Skeletal muscle tissue (tissue), 4 donors: Measurements from ENCODE around the gene C19orf44. TPM values are rescaled to one million over a fixed set of nuclear protein-coding genes. Genes with fewer than 3 reads are reported as not detected.
"Not testable (repeated sequence)": the region's sequence is repeated elsewhere in the genome, so short reads cannot be mapped to it uniquely, and the experiment has no call there.

ENCODE experiments used
- H3K27ac ChIP-seq: one replicate; pipeline ENCODE4 v1.7.0; 2013; ENCODE audit warnings: mild to moderate bottlenecking, low read depth, low read length, inconsistent platforms
- H3K27me3 ChIP-seq, 3 donors: one replicate each; pipeline ENCODE4 v1.7.0; 2013; ENCODE audit warnings: low read length in 3 of 3; ENCODE audit not compliant: control insufficient read depth in 3 of 3, insufficient read depth in 3 of 3
- H3K36me3 ChIP-seq, 3 donors: one replicate each; pipeline ENCODE4 v1.7.0; 2013; ENCODE audit warnings: low read length in 3 of 3; ENCODE audit not compliant: control insufficient read depth in 3 of 3, insufficient read depth in 3 of 3
- H3K4me1 ChIP-seq, 3 donors: one replicate each; pipeline ENCODE4 v1.7.0; 2013; ENCODE audit warnings: low read length in 3 of 3, mild to moderate bottlenecking in 3 of 3; ENCODE audit not compliant: control insufficient read depth in 3 of 3, insufficient read depth in 3 of 3
- H3K4me3 ChIP-seq, 3 donors: one replicate each; pipeline ENCODE4 v1.7.0; 2013; ENCODE audit warnings: low read length in 3 of 3
- H3K9ac ChIP-seq, 3 donors: one replicate each; pipeline ENCODE4 v1.7.0; 2013; ENCODE audit warnings: low read length in 3 of 3, mild to moderate bottlenecking in 3 of 3, moderate library complexity in 2 of 3, low read depth in 1 of 3
- H3K9me3 ChIP-seq, 3 donors: one replicate each; pipeline ENCODE4 v1.7.0; 2013; ENCODE audit warnings: low read length in 3 of 3; ENCODE audit not compliant: control insufficient read depth in 3 of 3
- total RNA-seq: library from RNA; depleted of rRNA; stranded (reverse); fragments of >200 nt; gene quantifications from one replicate; pipeline ENCODE4 v1.2.3, GENCODE V29; 2014
- donor health status: Osteomylitis.

C19orf44 gene
- total RNA-seq, 1 donor from 2014 or later, result 2.6 TPM

DNA sequence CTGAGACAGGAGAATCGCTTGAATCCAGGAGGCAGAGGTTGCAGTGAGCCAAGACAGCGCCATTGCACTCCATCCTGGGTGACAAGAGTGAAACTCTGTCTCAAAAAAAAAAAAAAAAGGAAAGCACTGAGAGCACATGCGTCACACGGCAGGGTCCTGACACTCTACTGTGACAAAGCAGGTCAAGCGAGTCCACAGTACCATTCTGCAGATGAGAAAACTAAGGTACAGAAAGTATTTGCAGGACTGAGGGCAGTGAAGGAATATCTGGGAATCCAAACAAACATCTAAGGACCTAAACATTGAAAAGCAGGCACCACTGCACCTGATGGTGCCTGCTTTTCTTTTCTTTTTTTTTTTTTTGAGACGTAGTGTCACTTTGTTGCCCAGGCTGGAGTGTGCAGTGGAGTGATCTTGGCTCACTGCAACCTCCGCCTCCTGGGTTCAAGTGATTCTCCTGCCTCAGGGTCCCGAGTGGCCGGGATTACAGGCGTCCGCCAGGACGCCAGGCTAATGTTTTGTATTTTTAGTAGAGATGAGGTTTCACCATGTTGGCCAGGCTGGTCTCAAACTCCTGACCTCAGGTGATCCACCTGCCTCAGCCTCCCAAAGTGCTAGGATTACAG lies 29.3 kb upstream of the C19orf44 start:
- H3K36me3 ChIP-seq, H3K27me3 ChIP-seq, H3K4me3 ChIP-seq, H3K9me3 ChIP-seq: not testable (repeated sequence)
- Histone ChIP-seq H3K4me1 (peaks cover 75 to 84% (median 79%) of the 10 kb centered on the region in 3 donors), H3K9ac (peak overlapping the region in 2 of 3 donors; percentile 57 to 77), H3K27ac (peak overlapping the region; percentile 78)

DNA sequence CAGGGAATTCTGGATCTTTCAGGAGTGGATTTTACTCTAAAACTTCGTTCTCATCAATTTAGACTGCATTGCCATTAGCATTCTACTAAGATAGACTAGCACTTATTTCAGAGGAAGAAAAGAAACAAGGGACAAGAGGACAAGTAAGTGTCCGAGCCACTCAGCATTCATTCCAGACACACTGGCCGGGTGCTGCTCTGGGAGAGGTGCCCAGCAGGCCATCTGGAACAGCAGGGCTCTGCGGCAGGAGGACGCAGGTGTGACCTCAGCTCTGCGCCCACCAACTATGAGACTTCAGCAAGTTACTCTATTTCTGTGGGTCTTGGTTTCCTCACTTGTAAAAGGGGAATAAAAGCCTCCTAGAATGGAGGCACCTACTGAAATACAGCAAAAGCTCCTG lies 28.6 kb upstream of the C19orf44 start:
- Histone ChIP-seq H3K27me3 (no peaks in the 10 kb centered on the region), H3K9me3 (no peaks in the 10 kb centered on the region), H3K9ac (peak overlapping the region; percentile 50 to 77 (median 65)), H3K27ac (peak overlapping the region; percentile 78), H3K4me3 (no peak overlapping the region), H3K4me1 (peaks cover 69 to 80% (median 78%) of the 10 kb centered on the region in 3 donors), H3K36me3 (no peaks in the 10 kb centered on the region)

DNA sequence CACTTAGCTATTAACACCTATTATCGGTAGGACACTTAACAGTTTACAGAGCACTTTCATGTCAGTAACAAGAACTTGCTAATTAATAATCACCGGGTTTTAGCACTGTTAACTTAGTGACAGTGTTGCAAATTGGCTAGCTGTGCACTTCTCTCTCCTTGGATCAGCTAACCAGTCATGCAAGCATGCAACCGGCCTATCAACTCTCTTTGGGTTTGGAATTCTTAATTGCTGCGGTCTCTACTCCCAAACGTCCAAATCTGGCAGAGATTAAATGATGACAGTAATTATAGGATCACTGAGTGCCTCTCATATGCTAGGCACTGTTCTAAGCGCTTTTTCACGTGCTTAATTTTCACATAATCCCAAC lies 25.7 kb upstream of the C19orf44 start:
- Histone ChIP-seq H3K27me3 (no peaks in the 10 kb centered on the region), H3K27ac (peak overlapping the region; percentile 64), H3K9ac (peak overlapping the region in 2 of 3 donors; percentile 81 to 89), H3K36me3 (no peaks in the 10 kb centered on the region), H3K4me3 (peak overlapping the region; percentile 82 to 87 (median 85)), H3K4me1 (peaks cover 46 to 56% (median 55%) of the 10 kb centered on the region in 3 donors), H3K9me3 (no peaks in the 10 kb centered on the region)

- Histone ChIP-seq H3K4me1 (peaks cover 45 to 53% (median 53%) of the 10 kb centered on the region in 3 donors), H3K4me3 (peak overlapping the region; percentile 82 to 87 (median 85))
These were observed 25.0 kb upstream of the C19orf44 start for GRCh38 chr19:16470911-16471811.

DNA sequence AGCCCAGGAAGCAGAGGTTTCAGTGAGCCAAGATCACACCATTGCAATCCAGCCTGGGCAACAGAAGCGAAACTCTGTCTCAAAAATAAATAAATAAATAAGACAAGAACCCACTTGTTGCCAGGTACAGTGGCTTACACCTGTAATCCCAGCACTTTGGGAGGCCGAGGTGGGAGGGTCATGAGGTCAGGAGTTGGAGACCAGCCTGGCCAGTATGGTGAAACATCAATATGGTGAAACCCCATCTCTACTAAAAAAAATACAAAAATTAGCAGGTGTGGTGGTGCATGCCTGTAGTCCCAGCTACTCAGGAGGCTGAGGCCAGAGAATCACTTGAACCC lies 23.7 kb upstream of the C19orf44 start:
- Histone ChIP-seq H3K4me3 (peak overlapping the region; percentile 83 to 90 (median 85)), H3K9ac (peak overlapping the region; percentile 79 to 96 (median 82)), H3K27ac (peak overlapping the region; percentile 92), H3K4me1 (peaks cover 33 to 43% (median 40%) of the 10 kb centered on the region in 3 donors)
- not testable (repeated sequence) for H3K27me3 ChIP-seq, H3K36me3 ChIP-seq, H3K9me3 ChIP-seq

More at GRCh38 chr19:16470911-16471811, 25.0 kb upstream of the C19orf44 start:
- Histone ChIP-seq H3K9ac (peak overlapping the region; percentile 80 to 89 (median 81)), H3K9me3 (no peaks in the 10 kb centered on the region), H3K27ac (peak overlapping the region; percentile 64), H3K36me3 (no peaks in the 10 kb centered on the region), H3K27me3 (no peaks in the 10 kb centered on the region)

DNA sequence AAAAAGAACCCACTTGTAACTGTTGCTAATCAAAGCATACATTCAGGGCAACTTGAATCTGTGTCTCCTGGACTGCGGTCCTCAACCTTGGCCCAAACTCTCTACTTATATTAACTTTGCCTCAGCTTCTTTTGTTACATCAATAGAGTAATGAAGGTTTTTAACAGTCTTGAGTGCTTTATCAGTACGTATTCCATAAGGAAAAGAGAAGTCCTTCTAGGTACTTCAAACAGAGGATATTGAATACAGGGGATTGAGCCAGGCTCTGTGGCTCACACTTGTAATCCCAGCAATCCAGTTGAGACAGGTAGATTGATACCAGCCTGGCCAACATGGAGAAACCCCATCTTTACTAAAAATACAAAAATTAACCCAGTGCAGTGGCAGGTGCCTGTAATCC lies 23.2 kb upstream of the C19orf44 start:
- no peaks in the 10 kb centered on the region for H3K9me3 ChIP-seq
- no peaks in the 10 kb centered on the region for H3K27me3 ChIP-seq
- no peaks in the 10 kb centered on the region for H3K36me3 ChIP-seq
- no peak overlapping the region for H3K4me3 ChIP-seq
- no peak overlapping the region for H3K27ac ChIP-seq
- no peak overlapping the region for H3K9ac ChIP-seq
- H3K4me1 ChIP-seq, result peaks cover 28 to 39% (median 35%) of the 10 kb centered on the region in 3 donors

GRCh38 chr19:16473875-16474392 lies 22.3 kb upstream of the C19orf44 start:
- no peaks in the 10 kb centered on the region for H3K27me3 ChIP-seq
- no peak overlapping the region for H3K27ac ChIP-seq
- H3K36me3 ChIP-seq, result no peaks in the 10 kb centered on the region
- peaks cover 20 to 29% (median 26%) of the 10 kb centered on the region in 3 donors for H3K4me1 ChIP-seq
- H3K4me3 ChIP-seq, result no peak overlapping the region
- no peak overlapping the region for H3K9ac ChIP-seq
- no peaks in the 10 kb centered on the region for H3K9me3 ChIP-seq

GRCh38 chr19:16476401-16476800 lies 19.8 kb upstream of the C19orf44 start:
- Histone ChIP-seq H3K9ac (no peak overlapping the region), H3K27me3 (no peaks in the 10 kb centered on the region), H3K27ac (no peak overlapping the region), H3K4me1 (peaks cover 0 to 9% (median 3%) of the 10 kb centered on the region in 3 donors), H3K36me3 (no peaks in the 10 kb centered on the region), H3K4me3 (no peak overlapping the region), H3K9me3 (no peaks in the 10 kb centered on the region)

GRCh38 chr19:16477311-16477710 lies 18.9 kb upstream of the C19orf44 start:
- Histone ChIP-seq H3K9me3 (no peaks in the 10 kb centered on the region), H3K27ac (no peak overlapping the region), H3K36me3 (no peaks in the 10 kb centered on the region), H3K9ac (no peak overlapping the region), H3K4me1 (peaks cover 0 to 6% (median under 1%) of the 10 kb centered on the region in 3 donors), H3K27me3 (no peaks in the 10 kb centered on the region), H3K4me3 (no peak overlapping the region)

DNA sequence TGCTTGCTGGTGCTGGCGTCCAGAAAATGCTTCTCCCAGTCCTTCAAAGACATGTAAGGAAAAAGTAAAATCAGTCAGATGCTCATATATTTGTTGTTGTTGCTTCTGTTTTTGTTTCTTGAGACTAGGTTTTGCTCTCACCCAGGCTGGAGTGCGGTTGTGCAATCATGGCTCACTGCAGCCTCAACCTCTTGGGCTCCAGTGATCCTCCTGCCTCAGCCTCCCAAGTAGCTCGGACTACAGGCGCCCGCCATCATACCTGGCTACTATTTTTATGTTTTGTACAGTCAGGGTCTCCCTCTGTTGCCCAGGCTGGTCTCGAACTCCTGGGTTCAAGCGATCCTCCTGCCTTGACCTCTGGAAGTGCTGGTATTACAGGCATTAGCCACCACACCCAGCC lies 13.4 kb upstream of the C19orf44 start:
- Histone ChIP-seq H3K9ac (no peak overlapping the region), H3K4me3 (no peak overlapping the region), H3K27me3 (no peaks in the 10 kb centered on the region), H3K36me3 (no peaks in the 10 kb centered on the region), H3K9me3 (no peaks in the 10 kb centered on the region), H3K4me1 (no peaks in the 10 kb centered on the region), H3K27ac (no peak overlapping the region)
